Mammary epithelial cell (primary cell): Measurements from ENCODE around the gene AGPS.

Source experiments
- CTCF ChIP-seq, 2 donors: IDR thresholded peaks in 1 of 2; conservative IDR thresholded peaks in 1 of 2; 2 replicates each; pipeline ENCODE4 v1.5.1; 2011 to 2012; ENCODE audit warnings: inconsistent platforms in 2 of 2, low read length in 2 of 2, mild to moderate bottlenecking in 2 of 2, control low read depth in 1 of 2, low read depth in 1 of 2; ENCODE audit not compliant: insufficient read depth in 1 of 2; ENCODE audit errors: extremely low read depth in 1 of 2
- EZH2 ChIP-seq: IDR thresholded peaks from 2 replicates; pipeline ENCODE4 v1.6.1; 2012; ENCODE audit warnings: low read length, inconsistent platforms, borderline replicate concordance

GRCh38 chr2:177592945-177593344 lies 200.4 kb downstream of the AGPS start:
- TF ChIP-seq CTCF (conservative IDR thresholded peaks at IDR 0.05 in 1 of 2, IDR thresholded peaks at IDR 0.05 in 1 of 2; ENCODE audit: extremely low read depth in 1 of 2, insufficient read depth in 1 of 2, low read depth in 1 of 2, low read length in 2 of 2), result no peak
- no peak for TF ChIP-seq EZH2
